A549 treated with RU486 at 1 μM for 4 hours (cell line): Measurements from ENCODE around the gene KRTAP3-1. TPM values are rescaled to one million over a fixed set of nuclear protein-coding genes. Genes with fewer than 3 reads are reported as not detected.

ENCODE experiments used
- total RNA-seq: library from RNA; stranded (reverse); fragments of 200-300 nt; extraction: Qiagen RNA extraction; gene quantifications from 5 replicates; pipeline ENCODE4 v1.2.3, GENCODE V29; 2022; ENCODE audit warnings: low read depth

KRTAP3-1 gene
- total RNA-seq, result not detected in 5 replicates

DNA sequence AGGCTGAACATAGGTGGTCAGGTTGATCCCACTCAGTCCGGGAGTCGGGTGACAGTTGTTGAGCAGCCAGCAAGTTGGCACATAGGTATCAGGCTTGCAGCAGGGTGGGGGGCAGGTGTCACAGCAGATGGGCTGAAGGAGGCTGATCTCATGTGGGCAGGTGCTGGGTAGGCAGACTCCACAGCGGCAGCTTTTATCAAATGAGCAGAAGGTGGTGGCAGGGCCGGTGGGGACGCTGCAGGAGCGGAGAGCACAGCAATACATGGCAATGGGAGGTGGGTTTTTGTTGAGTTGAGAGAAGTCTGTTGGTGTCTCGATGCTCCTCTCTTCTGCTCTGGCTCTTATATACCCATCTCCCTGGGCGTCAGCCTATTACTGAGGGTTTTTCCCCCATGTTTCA lies at the start of gene KRTAP3-1:
Gene KRTAP3-1 (minus strand): TSS at position 318 of the 400 bp plus-strand sequence. CDS start 54 bp downstream, at position 264.

DNA sequence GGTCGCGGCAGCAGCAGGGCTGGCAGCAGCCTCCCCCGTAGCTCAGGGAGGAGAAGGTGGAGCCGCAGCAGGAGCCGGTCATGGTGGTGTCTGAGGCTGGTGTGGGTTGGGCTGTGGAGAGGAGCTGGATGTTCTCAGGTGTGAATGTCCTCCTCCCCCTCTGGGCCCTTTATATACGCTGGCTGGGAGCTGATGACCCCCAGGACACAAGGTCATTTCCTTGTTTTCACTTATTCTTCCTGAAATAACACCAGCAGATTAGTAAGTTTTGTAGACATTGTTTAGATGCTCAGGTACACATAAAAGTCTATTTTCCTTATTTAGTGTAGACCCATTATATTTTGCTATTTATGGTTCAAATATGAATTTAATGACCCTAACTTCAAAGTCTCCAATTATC lies 46.2 kb upstream of the KRTAP3-1 start, which contains the start of gene KRTAP2-2:
Gene KRTAP2-2 (minus strand): TSS at position 101 of the 400 bp plus-strand sequence. CDS start 19 bp downstream, at position 82.

DNA sequence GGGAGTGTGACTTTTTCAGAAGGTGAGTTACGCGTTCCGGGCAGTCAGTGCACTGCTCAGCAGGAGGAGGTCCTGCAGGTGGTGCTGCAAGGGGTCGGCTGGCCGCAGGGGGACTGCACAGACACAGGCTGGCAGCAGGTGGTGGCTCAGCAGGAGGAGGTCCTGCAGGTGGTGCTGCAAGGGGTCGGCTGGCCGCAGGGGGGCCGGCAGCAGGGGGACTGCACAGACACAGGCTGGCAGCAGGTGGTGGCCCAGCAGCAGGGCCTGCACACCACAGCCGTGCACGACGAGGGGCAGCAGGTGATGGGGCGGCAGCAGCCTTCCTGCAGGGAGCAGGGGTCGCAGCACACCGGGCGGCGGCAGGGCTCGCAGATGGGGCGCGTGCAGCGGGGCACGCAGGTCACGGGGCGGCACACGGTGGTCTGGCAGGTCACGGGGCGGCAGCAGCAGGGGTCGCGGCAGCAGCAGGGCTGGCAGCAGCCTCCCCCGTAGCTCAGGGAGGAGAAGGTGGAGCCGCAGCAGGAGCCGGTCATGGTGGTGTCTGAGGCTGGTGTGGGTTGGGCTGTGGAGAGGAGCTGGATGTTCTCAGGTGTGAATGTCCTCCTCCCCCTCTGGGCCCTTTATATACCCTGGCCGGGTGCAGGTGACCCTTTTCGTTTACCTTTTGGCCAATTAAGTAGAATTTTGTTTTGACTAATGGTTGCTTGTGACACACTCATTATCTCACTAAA lies 38.0 kb upstream of the KRTAP3-1 start, which contains the start of gene KRTAP2-1:
Gene KRTAP2-1 (minus strand): TSS at position 582 of the 731 bp plus-strand sequence. CDS start 49 bp downstream, at position 533.

DNA sequence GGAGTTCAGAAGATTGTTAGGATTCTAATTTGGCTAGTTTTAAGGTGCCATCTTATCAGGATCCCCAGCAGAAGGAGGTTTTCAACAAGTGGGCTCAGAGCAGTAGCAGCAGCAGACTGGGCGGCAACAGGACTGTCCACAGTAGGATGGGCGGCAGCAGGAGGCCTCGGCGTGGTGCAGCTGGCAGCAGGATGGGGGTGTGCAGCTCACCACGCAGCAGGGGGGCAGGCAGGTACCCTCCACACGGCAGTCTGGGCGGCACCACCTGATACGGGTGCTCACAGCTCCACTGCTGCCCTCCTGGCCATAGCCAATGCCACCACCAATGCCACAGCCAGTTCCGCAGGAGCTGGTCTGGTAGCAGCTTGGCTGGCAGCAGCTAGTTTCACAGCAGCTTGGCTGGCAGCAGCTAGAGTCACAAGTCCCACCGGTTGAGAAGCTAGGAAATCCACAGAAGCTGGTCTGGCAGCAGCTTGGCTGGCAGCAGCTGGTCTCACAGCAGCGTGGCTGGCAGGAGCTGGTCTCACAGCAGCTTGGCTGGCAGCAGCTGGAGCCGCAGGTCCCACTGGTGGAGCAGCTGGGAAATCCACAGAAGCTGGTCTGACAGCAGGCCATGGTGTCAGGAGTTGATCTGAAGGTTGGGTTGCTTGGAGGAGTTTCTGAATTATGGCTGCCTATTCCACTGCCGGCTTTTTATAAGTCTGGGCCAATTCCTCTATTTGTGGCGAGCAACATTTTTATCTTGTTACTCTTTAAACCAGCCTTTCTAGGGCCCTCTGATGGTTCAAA lies 32.0 kb upstream of the KRTAP3-1 start, which contains the start of gene KRTAP1-1:
Gene KRTAP1-1 (minus strand): TSS at position 668 of the 789 bp plus-strand sequence. CDS start 53 bp downstream, at position 615.

DNA sequence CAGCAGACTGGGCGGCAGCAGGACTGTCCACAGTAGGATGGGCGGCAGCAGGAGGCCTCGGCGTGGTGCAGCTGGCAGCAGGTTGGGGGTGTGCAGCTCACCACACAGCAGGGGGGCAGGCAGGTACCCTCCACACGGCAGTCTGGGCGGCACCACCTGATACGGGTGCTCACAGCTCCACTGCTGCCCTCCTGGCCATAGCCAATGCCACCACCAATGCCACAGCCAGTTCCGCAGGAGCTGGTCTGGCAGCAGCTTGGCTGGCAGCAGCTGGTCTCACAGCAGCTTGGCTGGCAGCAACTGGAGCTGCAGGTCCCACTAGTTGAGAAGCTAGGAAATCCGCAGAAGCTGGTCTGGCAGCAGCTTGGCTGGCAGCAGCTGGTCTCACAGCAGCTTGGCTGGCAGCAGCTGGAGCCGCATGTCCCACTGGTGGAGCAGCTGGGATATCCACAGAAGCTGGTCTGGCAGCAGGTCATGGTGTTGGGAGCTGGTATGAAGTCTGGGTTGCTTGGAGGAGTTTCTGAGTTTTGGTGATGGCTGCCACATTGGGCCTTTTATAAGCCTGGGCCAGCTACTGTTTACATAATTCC lies 25.5 kb upstream of the KRTAP3-1 start, which contains the start of gene KRTAP1-3:
Gene KRTAP1-3 (minus strand): TSS at position 529 of the 590 bp plus-strand sequence. CDS start 53 bp downstream, at position 476.

DNA sequence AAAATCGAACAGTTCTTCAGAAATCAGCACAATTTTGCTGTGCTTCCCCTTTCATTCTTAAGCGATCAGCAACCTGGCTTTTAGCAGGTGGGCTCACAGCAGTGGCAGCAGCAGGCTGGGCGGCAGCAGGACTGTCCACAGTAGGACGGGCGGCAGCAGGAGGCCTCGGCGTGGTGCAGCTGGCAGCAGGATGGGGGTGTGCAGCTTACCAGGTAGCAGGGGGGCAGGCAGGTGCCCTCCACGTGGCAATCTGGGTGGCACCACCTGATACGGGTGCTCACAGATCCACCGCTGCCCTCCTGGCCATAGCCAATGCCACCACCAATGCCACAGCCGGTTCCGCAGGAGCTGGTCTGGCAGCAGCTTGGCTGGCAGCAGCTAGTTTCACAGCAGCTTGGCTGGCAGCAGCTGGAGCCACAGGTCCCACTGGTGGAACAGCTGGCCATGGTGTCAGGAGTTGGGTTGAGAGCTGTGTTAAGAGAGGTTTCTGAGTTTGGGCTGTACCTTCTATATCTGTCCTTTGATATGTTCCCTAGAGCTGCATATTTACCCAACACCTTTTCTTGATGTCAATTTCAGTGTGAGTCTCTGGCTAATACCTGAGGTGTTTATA lies 20.8 kb upstream of the KRTAP3-1 start, which contains the start of gene KRTAP1-4:
Gene KRTAP1-4 (minus strand): TSS at position 563 of the 613 bp plus-strand sequence. CDS start 117 bp downstream, at position 446.

DNA sequence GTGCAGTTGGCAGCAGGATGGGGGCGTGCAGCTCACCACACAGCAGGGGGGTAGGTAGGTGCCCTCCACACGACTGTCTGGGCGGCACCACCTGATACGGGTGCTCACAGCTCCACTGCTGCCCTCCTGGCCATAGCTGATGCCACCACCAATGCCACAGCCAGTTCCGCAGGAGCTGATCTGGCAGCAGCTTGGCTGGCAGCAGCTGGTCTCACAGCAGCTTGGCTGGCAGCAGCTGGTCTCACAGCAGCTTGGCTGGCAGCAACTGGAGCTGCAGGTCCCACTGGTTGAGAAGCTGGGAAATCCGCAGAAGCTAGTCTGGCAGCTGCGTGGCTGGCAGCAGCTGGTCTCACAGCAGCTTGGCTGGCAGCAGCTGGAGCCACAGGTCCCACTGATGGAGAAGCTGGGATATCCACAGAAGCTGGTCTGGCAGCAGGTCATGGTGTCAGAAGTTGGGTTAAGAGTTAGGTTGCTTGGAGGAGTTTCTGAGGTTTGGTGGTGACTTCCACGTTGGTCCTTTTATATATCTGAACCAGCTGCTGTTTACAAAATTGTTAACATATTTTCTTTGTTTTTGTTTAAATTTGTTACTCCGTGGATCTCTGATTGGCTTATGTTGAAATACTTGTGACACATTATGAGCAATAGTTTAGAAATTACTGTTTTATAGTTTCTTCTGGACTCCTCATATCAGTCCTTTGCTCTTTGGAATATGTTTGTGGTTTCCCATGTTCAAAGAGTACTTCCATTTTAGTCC lies 18.0 kb upstream of the KRTAP3-1 start, which contains the start of gene KRTAP1-5:
Gene KRTAP1-5 (minus strand): TSS at position 494 of the 757 bp plus-strand sequence. CDS start 53 bp downstream, at position 441.

DNA sequence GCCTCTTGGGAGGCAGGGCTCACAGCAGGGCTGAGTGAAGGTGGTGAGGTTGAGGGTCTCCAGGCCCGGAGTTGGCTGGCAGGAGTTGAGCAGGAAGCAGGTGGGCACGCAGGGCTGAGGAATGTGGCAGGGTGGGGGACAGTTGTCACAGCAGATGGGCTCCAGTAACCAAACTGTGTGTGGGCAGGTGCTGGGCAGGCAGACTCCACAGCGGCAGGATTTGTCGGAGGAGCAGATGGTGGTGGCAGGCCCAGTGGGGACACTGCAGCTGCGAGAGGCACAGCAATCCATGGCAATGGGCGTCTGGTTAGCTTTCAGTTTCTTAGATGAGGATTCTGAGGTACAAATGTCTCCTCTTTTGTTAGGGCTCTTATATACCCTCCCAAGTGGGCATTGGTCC lies 9.4 kb downstream of the KRTAP3-1 start, which contains the start of gene KRTAP3-2:
Gene KRTAP3-2 (minus strand): TSS at position 344 of the 400 bp plus-strand sequence. CDS start 53 bp downstream, at position 291.

DNA sequence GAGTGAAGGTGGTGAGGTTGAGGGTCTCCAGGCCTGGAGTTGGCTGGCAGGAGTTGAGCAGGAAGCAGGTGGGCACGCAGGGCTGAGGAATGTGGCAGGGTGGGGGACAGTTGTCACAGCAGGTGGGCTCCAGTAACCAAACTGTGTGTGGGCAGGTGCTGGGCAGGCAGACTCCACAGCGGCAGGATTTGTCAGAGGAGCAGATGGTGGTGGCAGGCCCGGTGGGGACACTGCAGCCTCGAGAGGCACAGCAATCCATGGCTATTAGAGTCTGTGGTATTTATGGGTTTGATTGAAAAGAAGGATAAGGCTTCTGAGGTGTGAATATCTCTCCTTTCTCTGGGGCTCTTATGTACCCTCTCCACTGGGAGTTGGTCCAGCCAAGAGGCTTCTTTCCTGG lies 15.1 kb downstream of the KRTAP3-1 start, which contains the start of gene KRTAP3-3:
Gene KRTAP3-3 (minus strand): TSS at position 326 of the 400 bp plus-strand sequence. CDS start 67 bp downstream, at position 259.

DNA sequence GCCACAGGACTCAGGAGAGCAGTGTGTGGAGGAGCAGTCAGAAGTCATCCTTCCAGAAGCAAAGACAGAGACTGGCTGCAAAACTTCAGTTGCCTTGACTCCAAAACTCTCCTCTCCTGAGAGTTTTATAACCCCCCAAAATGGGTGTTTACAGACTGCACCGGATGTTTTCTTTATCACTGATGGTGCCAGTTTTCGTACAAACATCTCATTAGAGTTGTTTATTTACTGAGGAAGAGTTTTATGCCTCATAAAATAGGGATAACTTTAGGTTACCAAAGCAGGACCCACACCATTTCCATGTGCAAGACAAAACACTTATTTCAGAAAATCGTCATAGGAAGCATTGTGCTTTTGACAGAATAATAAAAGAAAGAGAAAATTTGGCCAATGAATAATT lies 24.7 kb downstream of the KRTAP3-1 start, which contains the start of gene KRT40:
Gene KRT40 (minus strand): TSS at position 101 of the 400 bp plus-strand sequence. CDS start 53 bp downstream, at position 48.

DNA sequence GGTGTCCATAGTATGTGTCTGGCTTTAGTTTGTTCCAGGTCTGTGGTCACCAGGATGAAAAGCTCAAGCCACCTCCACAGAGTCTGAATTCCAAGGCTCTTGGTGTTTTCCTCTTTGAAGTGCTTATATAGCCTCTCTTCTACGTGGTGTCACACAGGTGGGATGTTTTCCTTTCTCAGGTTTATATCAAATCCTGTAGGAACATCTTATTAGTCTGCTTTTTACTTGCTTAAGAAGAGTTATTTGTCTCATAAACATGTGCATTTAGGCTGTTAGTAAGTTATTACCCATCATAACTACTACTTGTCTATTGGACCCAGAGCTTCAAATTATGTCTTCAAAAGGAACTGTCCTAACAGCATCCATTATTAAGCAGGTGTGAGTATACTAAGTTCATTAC lies 42.1 kb downstream of the KRTAP3-1 start, which contains the start of gene KRT39:
Gene KRT39 (minus strand): TSS at position 101 of the 400 bp plus-strand sequence. CDS start 92 bp downstream, at position 9.

Other genes with a start within 250 kb of the KRTAP3-1 start
- not detected in 5 replicates for gene KRT26, start 236.9 kb downstream of the KRTAP3-1 start, total RNA-seq
- gene KRT27, start 226.6 kb downstream of the KRTAP3-1 start, total RNA-seq, result not detected in 5 replicates
- gene KRT28, start 209.2 kb downstream of the KRTAP3-1 start, total RNA-seq, result not detected in 5 replicates
- gene KRT10, start 186.5 kb downstream of the KRTAP3-1 start, total RNA-seq, result 89.0 to 122 TPM (median 115 TPM) in 5 replicates
- gene KRT12, start 141.9 kb downstream of the KRTAP3-1 start, total RNA-seq, result not detected in 5 replicates
- 0.17 to 0.43 TPM (median 0.28 TPM) in 5 replicates for gene KRT20, start 123.9 kb downstream of the KRTAP3-1 start, total RNA-seq
- 0.06 to 0.30 TPM (median 0.08 TPM) in 3 of 5 replicates, not detected in the others for gene KRT23, start 71.5 kb downstream of the KRTAP3-1 start, total RNA-seq
- not detected in 5 replicates for gene KRT39, start 42.2 kb downstream of the KRTAP3-1 start, total RNA-seq
- not detected in 5 replicates for gene KRT40, start 24.8 kb downstream of the KRTAP3-1 start, total RNA-seq
- gene KRTAP3-3, start 15.0 kb downstream of the KRTAP3-1 start, total RNA-seq, result not detected in 5 replicates
- 0.36 to 0.50 TPM (median 0.42 TPM) in 3 of 5 replicates, not detected in the others for gene KRTAP3-2, start 9.2 kb downstream of the KRTAP3-1 start, total RNA-seq
- gene KRTAP1-5, start 18.1 kb upstream of the KRTAP3-1 start, total RNA-seq, result not detected in 5 replicates
- not detected in 5 replicates for gene KRTAP1-4, start 21.1 kb upstream of the KRTAP3-1 start, total RNA-seq
- not detected in 5 replicates for gene KRTAP1-3, start 25.7 kb upstream of the KRTAP3-1 start, total RNA-seq
- gene KRTAP1-1, start 32.3 kb upstream of the KRTAP3-1 start, total RNA-seq, result not detected in 5 replicates
- gene KRTAP2-1, start 38.2 kb upstream of the KRTAP3-1 start, total RNA-seq, result not detected in 5 replicates
- not detected in 5 replicates for gene KRTAP2-2, start 46.1 kb upstream of the KRTAP3-1 start, total RNA-seq
- not detected in 5 replicates for gene KRTAP2-3, start 51.0 kb upstream of the KRTAP3-1 start, total RNA-seq
- gene KRTAP2-4, start 56.8 kb upstream of the KRTAP3-1 start, total RNA-seq, result not detected in 5 replicates
- not detected in 5 replicates for gene KRTAP4-7, start 75.0 kb upstream of the KRTAP3-1 start, total RNA-seq
- 0.08 TPM in 1 of 5 replicates, not detected in the others for gene KRTAP4-8, start 89.0 kb upstream of the KRTAP3-1 start, total RNA-seq
- gene KRTAP4-16, start 93.1 kb upstream of the KRTAP3-1 start, total RNA-seq, result not detected in 5 replicates
- not detected in 5 replicates for gene KRTAP4-9, start 96.3 kb upstream of the KRTAP3-1 start, total RNA-seq
- gene KRTAP4-11, start 109.2 kb upstream of the KRTAP3-1 start, total RNA-seq, result not detected in 5 replicates
- not detected in 5 replicates for gene KRTAP4-12, start 115.1 kb upstream of the KRTAP3-1 start, total RNA-seq
- not detected in 5 replicates for gene KRTAP4-6, start 131.4 kb upstream of the KRTAP3-1 start, total RNA-seq
- not detected in 5 replicates for gene KRTAP4-5, start 140.7 kb upstream of the KRTAP3-1 start, total RNA-seq
- gene KRTAP4-4, start 151.6 kb upstream of the KRTAP3-1 start, total RNA-seq, result not detected in 5 replicates
- not detected in 5 replicates for gene KRTAP4-3, start 159.1 kb upstream of the KRTAP3-1 start, total RNA-seq
- not detected in 5 replicates for gene KRTAP4-2, start 169.1 kb upstream of the KRTAP3-1 start, total RNA-seq
- gene KRTAP4-1, start 175.8 kb upstream of the KRTAP3-1 start, total RNA-seq, result 0.17 to 0.25 TPM (median 0.24 TPM) in 4 of 5 replicates, not detected in the other
- gene KRTAP9-1, start 180.8 kb upstream of the KRTAP3-1 start, total RNA-seq, result not detected in 5 replicates
- gene KRTAP9-2, start 217.5 kb upstream of the KRTAP3-1 start, total RNA-seq, result not detected in 5 replicates
- gene KRTAP9-3, start 223.3 kb upstream of the KRTAP3-1 start, total RNA-seq, result not detected in 5 replicates
- gene KRTAP9-8, start 228.9 kb upstream of the KRTAP3-1 start, total RNA-seq, result not detected in 5 replicates
- not detected in 5 replicates for gene KRTAP9-4, start 240.6 kb upstream of the KRTAP3-1 start, total RNA-seq
- gene KRTAP9-9, start 246.3 kb upstream of the KRTAP3-1 start, total RNA-seq, result not detected in 5 replicates